H1 (cell line): ENCODE data around the gene TAC4. TPM values are rescaled to one million over a fixed set of nuclear protein-coding genes. Genes with fewer than 3 reads are reported as not detected.

Source experiments
- ASH2L ChIP-seq: fragments of 200-600, 300-600 bp; sonication (generic); IDR thresholded peaks from one replicate; pipeline ENCODE4 v1.7.1; 2017; ENCODE audit warnings: low read length
- SP4 ChIP-seq: IDR thresholded peaks from 2 replicates; pipeline ENCODE4 v1.6.1; 2012; ENCODE audit warnings: low read length, inconsistent platforms
- SUZ12 ChIP-seq: fragments of 200-600 bp; sonication (generic); IDR thresholded peaks from 2 replicates; pipeline ENCODE4 v1.6.1; 2012; ENCODE audit warnings: mild to moderate bottlenecking, inconsistent platforms, low read length, moderate library complexity, mixed read lengths
- YY1 ChIP-seq: IDR thresholded peaks from 2 replicates; pipeline ENCODE4 v1.6.1; 2011; ENCODE audit warnings: low read depth, mild to moderate bottlenecking, low read length
- polyA plus RNA-seq, 7 experiments: library from polyadenylated mRNA; depleted of rRNA in 3 of 7; stranded (reverse) in 5 of 7; unstranded in 2 of 7; fragments of >200 nt in 5 of 7; fragments of 200-250 nt in 2 of 7; gene quantifications; 1 replicate in 5 of 7; 2 replicates in 1 of 7; 4 replicates in 1 of 7; pipeline versions ENCODE4 v1.2.1 to v1.2.3, GENCODE V29; 2011 to 2013; ENCODE audit warnings: missing spikeins in 2 of 7, mixed read lengths in 2 of 7
- total RNA-seq: library from RNA; stranded (reverse); fragmentation: NEBNext Ultra II Directional; extraction: Animal tissue kit (Norgen Biotek cat#: 25700); gene quantifications from 2 replicates; pipeline ENCODE4 v1.2.1, GENCODE V29; 2021
- TF ChIP-seq, protein P1 (sequence below), 3 experiments: IDR thresholded peaks; 1 replicate in 2 of 3; 2 replicates in 1 of 3; pipeline versions ENCODE4 v1.5.1 to v1.6.1; 2011; ENCODE audit warnings: low read length in 3 of 3, mild to moderate bottlenecking in 3 of 3, inconsistent platforms in 2 of 3, low read depth in 1 of 3, moderate library complexity in 1 of 3; ENCODE audit not compliant: insufficient read depth in 1 of 3; ENCODE audit errors: control extremely low read depth in 1 of 3

TAC4 gene
- total and polyA plus RNA-seq, 2 of the 8 experiments (the other 6 are each of a cell fraction or from before 2014, with no cell fraction given), result 0.15 TPM; not detected in 1

DNA sequence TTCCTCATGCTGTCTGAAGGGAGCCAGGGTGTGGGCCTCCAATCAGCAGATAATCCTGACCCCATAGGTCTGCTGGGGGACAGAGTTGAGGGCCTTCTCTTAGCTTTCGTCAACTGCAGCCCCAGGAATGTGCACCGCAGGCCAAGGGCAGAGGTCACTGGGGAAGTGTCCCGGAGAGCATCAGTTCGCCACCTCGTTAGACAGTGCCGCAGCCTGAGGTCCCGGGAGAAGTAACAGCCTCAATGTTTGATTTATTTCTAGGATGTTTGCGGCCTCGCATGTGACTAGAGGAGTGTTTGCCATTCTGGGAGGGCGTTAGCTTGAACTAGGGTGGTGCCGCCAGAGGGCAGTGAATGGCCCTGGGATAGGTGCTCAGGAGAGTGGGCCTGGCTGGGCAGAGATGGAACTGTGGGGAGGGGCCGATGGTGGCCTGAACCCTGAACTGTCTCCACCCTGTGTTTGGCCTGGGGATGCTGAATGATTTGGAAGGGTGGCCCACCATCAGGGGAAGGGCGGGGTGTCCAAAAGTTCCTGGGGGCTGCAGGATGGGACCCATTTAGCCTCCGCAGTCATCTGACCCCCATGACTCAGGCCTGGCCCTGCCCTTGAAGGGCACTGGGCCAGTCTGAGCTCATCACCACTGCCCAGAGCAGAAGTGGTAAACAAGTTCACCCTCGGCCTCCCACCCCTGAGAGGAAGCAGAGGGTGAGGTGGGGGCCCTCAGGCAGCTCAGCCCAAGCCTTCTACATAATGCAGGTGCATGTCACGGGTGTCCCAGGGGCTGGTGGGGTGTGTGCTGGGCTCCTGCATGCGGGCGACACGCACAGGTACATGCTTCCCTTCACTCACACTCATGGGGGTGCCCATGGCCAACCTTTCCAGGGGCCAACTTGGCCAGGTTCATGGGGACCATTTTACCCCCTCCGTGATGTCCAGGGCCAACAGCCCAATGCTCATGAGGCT lies 12.4 kb upstream of the TAC4 start (continued):
- TF ChIP-seq SP4 (no peak), ASH2L (no peak), YY1 (no peak), SUZ12 (no peak)
- TF ChIP-seq, protein P1, sequence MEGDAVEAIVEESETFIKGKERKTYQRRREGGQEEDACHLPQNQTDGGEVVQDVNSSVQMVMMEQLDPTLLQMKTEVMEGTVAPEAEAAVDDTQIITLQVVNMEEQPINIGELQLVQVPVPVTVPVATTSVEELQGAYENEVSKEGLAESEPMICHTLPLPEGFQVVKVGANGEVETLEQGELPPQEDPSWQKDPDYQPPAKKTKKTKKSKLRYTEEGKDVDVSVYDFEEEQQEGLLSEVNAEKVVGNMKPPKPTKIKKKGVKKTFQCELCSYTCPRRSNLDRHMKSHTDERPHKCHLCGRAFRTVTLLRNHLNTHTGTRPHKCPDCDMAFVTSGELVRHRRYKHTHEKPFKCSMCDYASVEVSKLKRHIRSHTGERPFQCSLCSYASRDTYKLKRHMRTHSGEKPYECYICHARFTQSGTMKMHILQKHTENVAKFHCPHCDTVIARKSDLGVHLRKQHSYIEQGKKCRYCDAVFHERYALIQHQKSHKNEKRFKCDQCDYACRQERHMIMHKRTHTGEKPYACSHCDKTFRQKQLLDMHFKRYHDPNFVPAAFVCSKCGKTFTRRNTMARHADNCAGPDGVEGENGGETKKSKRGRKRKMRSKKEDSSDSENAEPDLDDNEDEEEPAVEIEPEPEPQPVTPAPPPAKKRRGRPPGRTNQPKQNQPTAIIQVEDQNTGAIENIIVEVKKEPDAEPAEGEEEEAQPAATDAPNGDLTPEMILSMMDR (IDR thresholded peaks at IDR 0.05; ENCODE audit: control extremely low read depth in 1 of 3, insufficient read depth in 1 of 3, low read depth in 1 of 3, low read length in 3 of 3), result peak; percentile 51 to 53 (median 51)
